ENCODE results near the gene RAB28.

The RAB28 gene

DNA sequence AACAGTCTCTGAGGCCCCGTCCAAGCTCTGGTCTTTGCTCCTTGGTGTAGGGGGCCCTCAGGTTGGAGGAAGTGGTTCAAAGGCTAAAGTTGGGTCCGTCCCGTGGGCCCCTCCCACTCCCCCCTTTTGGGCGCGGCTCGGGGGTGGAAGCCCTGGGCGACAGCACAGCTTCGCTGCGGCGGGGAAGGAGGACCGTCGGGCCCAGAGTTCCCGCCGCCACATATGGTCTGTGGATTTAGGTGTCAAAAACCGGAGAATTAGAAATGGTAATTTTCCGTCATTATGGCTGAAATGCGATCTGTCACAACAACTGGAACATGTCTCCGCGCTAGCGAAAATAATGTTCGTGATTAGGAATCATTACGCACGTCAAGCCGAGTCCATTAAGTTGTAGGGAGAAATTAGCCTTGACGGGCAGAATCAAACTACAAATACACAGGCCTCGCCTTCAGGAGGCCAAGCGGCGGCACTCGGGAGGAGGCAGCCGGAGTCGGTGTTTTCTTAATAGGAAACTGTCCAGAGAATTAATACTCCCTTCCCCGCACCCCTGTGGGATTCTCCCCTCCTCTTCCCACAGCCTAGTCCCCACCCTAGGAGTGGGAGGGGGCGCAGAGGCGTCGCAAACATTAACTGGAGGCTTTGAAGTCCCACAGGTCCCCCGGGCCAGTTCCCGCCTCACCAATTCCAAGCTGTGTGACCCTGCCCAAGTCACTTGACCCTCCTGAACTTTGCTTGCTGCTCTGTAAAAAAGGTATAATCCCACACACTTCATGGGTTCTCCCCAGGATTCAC, 45.2 kb upstream of the RAB28 start:
- no peak overlapping the region for H3K4me2 ChIP-seq (ENCODE audit: low read depth, low read length, poor library complexity, severe bottlenecking)
- H3K36me3 ChIP-seq (ENCODE audit: insufficient read depth, low read length): no peaks in the 10 kb centered on the region
- no peak for TF ChIP-seq EZH2phosphoT487 (IDR thresholded peaks at IDR 0.05; ENCODE audit: borderline replicate concordance)
- TF ChIP-seq, protein P1, sequence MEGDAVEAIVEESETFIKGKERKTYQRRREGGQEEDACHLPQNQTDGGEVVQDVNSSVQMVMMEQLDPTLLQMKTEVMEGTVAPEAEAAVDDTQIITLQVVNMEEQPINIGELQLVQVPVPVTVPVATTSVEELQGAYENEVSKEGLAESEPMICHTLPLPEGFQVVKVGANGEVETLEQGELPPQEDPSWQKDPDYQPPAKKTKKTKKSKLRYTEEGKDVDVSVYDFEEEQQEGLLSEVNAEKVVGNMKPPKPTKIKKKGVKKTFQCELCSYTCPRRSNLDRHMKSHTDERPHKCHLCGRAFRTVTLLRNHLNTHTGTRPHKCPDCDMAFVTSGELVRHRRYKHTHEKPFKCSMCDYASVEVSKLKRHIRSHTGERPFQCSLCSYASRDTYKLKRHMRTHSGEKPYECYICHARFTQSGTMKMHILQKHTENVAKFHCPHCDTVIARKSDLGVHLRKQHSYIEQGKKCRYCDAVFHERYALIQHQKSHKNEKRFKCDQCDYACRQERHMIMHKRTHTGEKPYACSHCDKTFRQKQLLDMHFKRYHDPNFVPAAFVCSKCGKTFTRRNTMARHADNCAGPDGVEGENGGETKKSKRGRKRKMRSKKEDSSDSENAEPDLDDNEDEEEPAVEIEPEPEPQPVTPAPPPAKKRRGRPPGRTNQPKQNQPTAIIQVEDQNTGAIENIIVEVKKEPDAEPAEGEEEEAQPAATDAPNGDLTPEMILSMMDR (conservative IDR thresholded peaks at IDR 0.05; ENCODE audit: low read length): no peak
- H2AFZ ChIP-seq (ENCODE audit: low read length): no peak overlapping the region
- H3F3A ChIP-seq (ENCODE audit: low read depth): no peaks in the 10 kb centered on the region
- no peak overlapping the region for H3K4me3 ChIP-seq (ENCODE audit: low read length, poor library complexity, severe bottlenecking)
- H3K9ac ChIP-seq (ENCODE audit: low read depth, low read length, poor library complexity, severe bottlenecking): no peak overlapping the region
- H3K9me2 ChIP-seq (replicated peaks; ENCODE audit: low read depth, low read length): no peaks in the 10 kb centered on the region
- H3K9me3 ChIP-seq (ENCODE audit: insufficient read depth, low read depth, low read length): no peaks in the 10 kb centered on the region
- H4K20me1 ChIP-seq (ENCODE audit: insufficient read depth, low read length, poor library complexity, severe bottlenecking): no peaks in the 10 kb centered on the region
- H3K79me2 ChIP-seq (ENCODE audit: insufficient read depth, low read length): no peaks in the 10 kb centered on the region
- no peaks in the 10 kb centered on the region for H3K4me1 ChIP-seq (ENCODE audit: insufficient read depth, low read length, poor library complexity, severe bottlenecking)
- H3K27me3 ChIP-seq (ENCODE audit: insufficient read depth, low read length, poor library complexity, severe bottlenecking): no peaks in the 10 kb centered on the region

DNA sequence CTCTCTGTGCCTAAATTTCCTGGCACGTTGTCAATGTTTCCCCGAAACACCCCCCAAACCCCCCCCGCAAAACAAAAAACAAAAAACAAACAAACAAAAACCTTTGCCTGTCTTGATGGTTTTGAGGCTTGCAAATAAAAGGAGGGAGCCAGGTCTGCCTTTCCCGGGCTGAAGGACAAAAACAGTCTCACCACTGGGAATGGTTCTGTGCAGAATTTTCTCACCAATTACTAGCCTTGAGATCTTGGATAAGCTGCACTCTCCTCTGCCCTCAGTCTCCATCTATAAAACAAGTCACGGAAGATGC, 44.6 kb upstream of the RAB28 start:
- no peaks in the 10 kb centered on the region for H3K36me3 ChIP-seq (ENCODE audit: insufficient read depth, low read length)
- no peak overlapping the region for H3K4me3 ChIP-seq (ENCODE audit: low read length, poor library complexity, severe bottlenecking)
- no peak for TF ChIP-seq EZH2phosphoT487 (IDR thresholded peaks at IDR 0.05; ENCODE audit: borderline replicate concordance)
- TF ChIP-seq, protein P1 (conservative IDR thresholded peaks at IDR 0.05; ENCODE audit: low read length): no peak
- no peak overlapping the region for H2AFZ ChIP-seq (ENCODE audit: low read length)
- no peaks in the 10 kb centered on the region for H3K4me1 ChIP-seq (ENCODE audit: insufficient read depth, low read length, poor library complexity, severe bottlenecking)
- no peaks in the 10 kb centered on the region for H4K20me1 ChIP-seq (ENCODE audit: insufficient read depth, low read length, poor library complexity, severe bottlenecking)
- no peak overlapping the region for H3K9ac ChIP-seq (ENCODE audit: low read depth, low read length, poor library complexity, severe bottlenecking)
- H3K79me2 ChIP-seq (ENCODE audit: insufficient read depth, low read length): no peaks in the 10 kb centered on the region
- no peak overlapping the region for H3K4me2 ChIP-seq (ENCODE audit: low read depth, low read length, poor library complexity, severe bottlenecking)
- no peaks in the 10 kb centered on the region for H3K9me2 ChIP-seq (replicated peaks; ENCODE audit: low read depth, low read length)
- no peaks in the 10 kb centered on the region for H3F3A ChIP-seq (ENCODE audit: low read depth)
- H3K27me3 ChIP-seq (ENCODE audit: insufficient read depth, low read length, poor library complexity, severe bottlenecking): no peaks in the 10 kb centered on the region
- no peaks in the 10 kb centered on the region for H3K9me3 ChIP-seq (ENCODE audit: insufficient read depth, low read depth, low read length)

DNA sequence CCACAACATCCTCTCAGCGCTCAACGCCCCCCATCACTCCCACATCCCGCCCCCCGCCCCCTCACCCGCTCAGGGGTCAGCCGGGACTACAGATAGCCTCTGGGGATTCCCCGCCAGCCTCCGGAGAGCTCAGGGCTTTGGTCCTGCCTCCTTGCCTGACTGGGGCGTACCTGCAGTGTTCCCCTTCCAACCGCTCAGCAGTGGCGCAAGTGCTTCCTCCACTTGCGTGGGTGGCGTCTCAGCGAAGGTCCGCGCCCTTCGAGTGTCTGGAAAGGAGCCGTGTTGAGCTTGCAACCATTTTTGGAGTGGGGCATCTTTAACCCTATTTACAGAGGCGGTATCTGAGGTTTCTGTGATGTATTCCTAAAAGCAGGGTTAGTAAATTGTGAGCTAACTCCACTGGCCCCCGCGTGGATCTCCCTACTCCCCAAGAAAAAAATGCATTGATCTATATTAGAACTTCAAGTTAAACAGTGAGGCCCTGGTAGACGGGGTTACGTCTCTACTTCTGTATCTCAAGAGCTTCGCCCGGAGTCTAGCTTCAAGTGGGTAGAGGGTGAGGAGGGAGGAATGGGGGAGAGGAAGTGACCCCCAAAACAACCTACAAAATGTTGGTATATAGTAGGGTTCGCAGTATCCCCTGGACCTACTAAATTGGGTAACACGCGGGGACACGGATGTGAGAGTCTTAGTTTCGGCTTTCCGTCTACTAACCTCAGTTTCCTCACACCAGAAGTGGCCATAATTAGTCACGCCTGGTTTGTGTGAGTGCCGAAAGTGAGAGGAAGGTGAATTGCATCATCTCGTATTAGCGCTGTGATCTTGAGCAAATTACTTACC, 44.1 kb upstream of the RAB28 start:
- H2AFZ ChIP-seq (ENCODE audit: low read length): no peak overlapping the region
- TF ChIP-seq, protein P1 (conservative IDR thresholded peaks at IDR 0.05; ENCODE audit: low read length): no peak
- TF ChIP-seq EZH2phosphoT487 (IDR thresholded peaks at IDR 0.05; ENCODE audit: borderline replicate concordance): no peak
- H3K27me3 ChIP-seq (ENCODE audit: insufficient read depth, low read length, poor library complexity, severe bottlenecking): no peaks in the 10 kb centered on the region
- no peaks in the 10 kb centered on the region for H3K9me3 ChIP-seq (ENCODE audit: insufficient read depth, low read depth, low read length)
- no peaks in the 10 kb centered on the region for H3K9me2 ChIP-seq (replicated peaks; ENCODE audit: low read depth, low read length)
- no peaks in the 10 kb centered on the region for H3K36me3 ChIP-seq (ENCODE audit: insufficient read depth, low read length)
- H3K4me2 ChIP-seq (ENCODE audit: low read depth, low read length, poor library complexity, severe bottlenecking): no peak overlapping the region
- H3F3A ChIP-seq (ENCODE audit: low read depth): no peaks in the 10 kb centered on the region
- H3K9ac ChIP-seq (ENCODE audit: low read depth, low read length, poor library complexity, severe bottlenecking): no peak overlapping the region
- no peaks in the 10 kb centered on the region for H3K79me2 ChIP-seq (ENCODE audit: insufficient read depth, low read length)
- no peaks in the 10 kb centered on the region for H3K4me1 ChIP-seq (ENCODE audit: insufficient read depth, low read length, poor library complexity, severe bottlenecking)
- H4K20me1 ChIP-seq (ENCODE audit: insufficient read depth, low read length, poor library complexity, severe bottlenecking): no peaks in the 10 kb centered on the region
- H3K4me3 ChIP-seq (ENCODE audit: low read length, poor library complexity, severe bottlenecking): no peak overlapping the region

All from Loucy (cell line).